Astrocyte (in vitro differentiated cells and primary cell): ENCODE data around the gene HOXD12. TPM values are rescaled to one million over a fixed set of nuclear protein-coding genes. Genes with fewer than 3 reads are reported as not detected.
A peak's percentile ranks its signal among the peaks of the same experiment; 100 is the strongest.

ENCODE experiments used
- DNase-seq: peaks from one replicate; pipeline ENCODE4 v3.0.0-alpha.2; 2010; ENCODE audit warnings: low read depth
- FAIRE-seq: peaks from 2 replicates; lab custom pipeline; 2011; peaks lifted over from hg19 to GRCh38; lab: Jason Lieb, UNC
- H2AFZ ChIP-seq: 2 replicates; pipeline ENCODE4 v1.6.0; 2012; ENCODE audit warnings: low read depth, low read length, inconsistent platforms
- H3K27ac ChIP-seq: 2 replicates; pipeline ENCODE4 v1.5.1; 2011; ENCODE audit warnings: low read depth, low read length, inconsistent platforms
- H3K27me3 ChIP-seq: 2 replicates; pipeline ENCODE4 v1.6.0; 2011; ENCODE audit warnings: low read length, inconsistent platforms; ENCODE audit not compliant: insufficient read depth
- H3K36me3 ChIP-seq: 2 replicates; pipeline ENCODE4 v1.5.1; 2011; ENCODE audit warnings: low read length, inconsistent platforms; ENCODE audit not compliant: insufficient read depth
- H3K4me1 ChIP-seq: 2 replicates; pipeline ENCODE4 v1.5.1; 2011; ENCODE audit warnings: low read length, inconsistent platforms; ENCODE audit not compliant: insufficient read depth
- H3K4me2 ChIP-seq: 2 replicates; pipeline ENCODE4 v1.6.0; 2012; ENCODE audit warnings: low read length, inconsistent platforms
- H3K4me3 ChIP-seq: 2 replicates; pipeline ENCODE4 v1.5.1; 2011; ENCODE audit warnings: low read depth, mild to moderate bottlenecking, low read length, inconsistent platforms; ENCODE audit not compliant: insufficient read depth
- H3K79me2 ChIP-seq: 2 replicates; pipeline ENCODE4 v1.6.0; 2012; ENCODE audit warnings: mild to moderate bottlenecking, low read length, inconsistent platforms; ENCODE audit not compliant: insufficient read depth
- H3K9ac ChIP-seq: 2 replicates; pipeline ENCODE4 v1.6.0; 2012; ENCODE audit warnings: mild to moderate bottlenecking, low read length, inconsistent platforms
- H3K9me3 ChIP-seq: 2 replicates; pipeline ENCODE4 v1.5.1; 2012; ENCODE audit warnings: low read depth, mild to moderate bottlenecking, low read length, inconsistent platforms; ENCODE audit not compliant: insufficient read depth
- H4K20me1 ChIP-seq: 2 replicates; pipeline ENCODE4 v1.6.0; 2012; ENCODE audit warnings: low read length, inconsistent platforms; ENCODE audit not compliant: insufficient read depth
- H3K27ac Mint-ChIP-seq: one replicate; pipeline ENCODE4 v1.8.0; 2021; ENCODE audit warnings: mild to moderate bottlenecking, mixed read lengths; ENCODE audit not compliant: unreplicated experiment
- H3K27me3 Mint-ChIP-seq: one replicate; pipeline ENCODE4 v1.8.0; 2021; ENCODE audit warnings: low read depth, mixed read lengths; ENCODE audit not compliant: unreplicated experiment
- H3K36me3 Mint-ChIP-seq: one replicate; pipeline ENCODE4 v1.8.0; 2021; ENCODE audit warnings: low read depth, mixed read lengths; ENCODE audit not compliant: unreplicated experiment
- H3K4me1 Mint-ChIP-seq: one replicate; pipeline ENCODE4 v1.8.0; 2021; ENCODE audit warnings: low read depth, mixed read lengths; ENCODE audit not compliant: unreplicated experiment
- H3K4me3 Mint-ChIP-seq: one replicate; pipeline ENCODE4 v1.8.0; 2021; ENCODE audit warnings: mild to moderate bottlenecking, moderate library complexity, mixed read lengths; ENCODE audit not compliant: unreplicated experiment
- H3K9me3 Mint-ChIP-seq: one replicate; pipeline ENCODE4 v1.8.0; 2021; ENCODE audit warnings: mild to moderate bottlenecking, mixed read lengths; ENCODE audit not compliant: unreplicated experiment
- EZH2 ChIP-seq: IDR thresholded peaks from 2 replicates; pipeline ENCODE4 v1.6.1; 2012; ENCODE audit warnings: mild to moderate bottlenecking, low read length, inconsistent platforms; ENCODE audit not compliant: insufficient read depth
- total RNA-seq: library from RNA; stranded (reverse); gene quantifications from 2 replicates; pipeline ENCODE4 v1.2.1, GENCODE V29; 2021
- TF ChIP-seq, protein P1 (sequence below): IDR thresholded peaks from 2 replicates; pipeline ENCODE4 v1.5.1; 2011; ENCODE audit warnings: low read depth, mild to moderate bottlenecking, inconsistent platforms, low read length, moderate library complexity; ENCODE audit not compliant: insufficient read depth

HOXD12 gene
- total RNA-seq, 1 donor from 2014 or later, result not detected

DNA sequence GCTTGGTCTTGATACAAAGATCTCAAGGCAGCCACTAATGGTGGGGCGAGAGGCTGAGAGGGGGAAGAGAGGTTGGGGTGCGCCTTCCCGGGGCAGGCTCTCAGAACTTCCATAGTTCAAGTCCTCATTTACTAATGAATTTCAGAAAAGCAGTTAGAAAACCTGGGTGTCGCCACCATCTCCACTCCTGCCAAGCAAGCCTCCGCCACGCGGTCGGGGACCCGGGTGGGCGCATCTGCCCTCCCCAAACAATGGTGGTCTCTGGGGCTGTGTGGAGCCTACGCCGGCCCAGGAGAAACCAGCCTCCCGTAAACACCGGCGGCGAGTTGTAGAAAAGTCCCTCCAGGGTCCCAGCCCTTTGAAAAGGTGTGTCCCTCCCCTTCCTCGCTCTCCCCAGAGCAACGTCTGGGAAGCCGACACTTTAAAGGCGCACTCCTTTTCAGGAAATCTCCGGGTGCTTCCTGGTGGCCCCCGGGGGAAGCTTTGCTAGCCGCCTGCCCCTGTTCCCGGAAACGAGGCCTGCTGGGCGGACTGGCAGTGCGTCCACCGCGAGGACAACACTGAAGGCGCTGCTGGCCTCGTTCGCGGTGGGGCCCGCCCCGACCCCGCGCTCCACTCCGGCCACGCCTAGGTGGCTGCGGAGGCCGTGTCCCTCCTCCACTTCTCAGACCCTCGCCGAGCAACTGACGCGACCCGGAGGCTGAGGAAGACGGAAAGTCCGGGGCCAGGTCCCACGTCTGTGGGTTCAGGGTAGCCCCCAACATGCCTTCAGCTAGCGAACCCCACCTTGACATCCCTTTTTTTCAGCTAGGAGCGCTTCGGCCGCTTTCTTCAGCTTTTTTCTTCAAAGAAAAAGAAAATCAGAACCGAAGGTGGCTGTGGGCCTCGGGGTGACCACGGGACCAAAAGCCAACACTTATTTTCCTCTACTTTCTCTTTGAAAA, 32.7 kb upstream of the HOXD12 start:
- Histone ChIP-seq H3K9me3 (peaks cover 5% of the 10 kb centered on the region), H3K4me2 (peak overlapping the region; percentile 77), H3K4me1 (peaks cover 6% of the 10 kb centered on the region), H4K20me1 (no peaks in the 10 kb centered on the region), H3K79me2 (no peaks in the 10 kb centered on the region), H3K9ac (no peak overlapping the region), H3K4me3 (peak overlapping the region; percentile 42), H3K36me3 (no peaks in the 10 kb centered on the region), H3K27me3 (peaks cover 82% of the 10 kb centered on the region), H3K27ac (no peak overlapping the region), H2AFZ (peak overlapping the region; percentile 34)
- TF ChIP-seq, protein P1, sequence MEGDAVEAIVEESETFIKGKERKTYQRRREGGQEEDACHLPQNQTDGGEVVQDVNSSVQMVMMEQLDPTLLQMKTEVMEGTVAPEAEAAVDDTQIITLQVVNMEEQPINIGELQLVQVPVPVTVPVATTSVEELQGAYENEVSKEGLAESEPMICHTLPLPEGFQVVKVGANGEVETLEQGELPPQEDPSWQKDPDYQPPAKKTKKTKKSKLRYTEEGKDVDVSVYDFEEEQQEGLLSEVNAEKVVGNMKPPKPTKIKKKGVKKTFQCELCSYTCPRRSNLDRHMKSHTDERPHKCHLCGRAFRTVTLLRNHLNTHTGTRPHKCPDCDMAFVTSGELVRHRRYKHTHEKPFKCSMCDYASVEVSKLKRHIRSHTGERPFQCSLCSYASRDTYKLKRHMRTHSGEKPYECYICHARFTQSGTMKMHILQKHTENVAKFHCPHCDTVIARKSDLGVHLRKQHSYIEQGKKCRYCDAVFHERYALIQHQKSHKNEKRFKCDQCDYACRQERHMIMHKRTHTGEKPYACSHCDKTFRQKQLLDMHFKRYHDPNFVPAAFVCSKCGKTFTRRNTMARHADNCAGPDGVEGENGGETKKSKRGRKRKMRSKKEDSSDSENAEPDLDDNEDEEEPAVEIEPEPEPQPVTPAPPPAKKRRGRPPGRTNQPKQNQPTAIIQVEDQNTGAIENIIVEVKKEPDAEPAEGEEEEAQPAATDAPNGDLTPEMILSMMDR, result no peak
- peak; percentile 83 for TF ChIP-seq EZH2
- Mint-ChIP-seq H3K27ac (no peak overlapping the region), H3K9me3 (peaks cover 16% of the 10 kb centered on the region), H3K27me3 (peaks cover 84% of the 10 kb centered on the region), H3K36me3 (no peaks in the 10 kb centered on the region), H3K4me1 (no peaks in the 10 kb centered on the region), H3K4me3 (peak overlapping the region; percentile 50)
- DNase-seq (no peak), FAIRE-seq (no peak)

DNA sequence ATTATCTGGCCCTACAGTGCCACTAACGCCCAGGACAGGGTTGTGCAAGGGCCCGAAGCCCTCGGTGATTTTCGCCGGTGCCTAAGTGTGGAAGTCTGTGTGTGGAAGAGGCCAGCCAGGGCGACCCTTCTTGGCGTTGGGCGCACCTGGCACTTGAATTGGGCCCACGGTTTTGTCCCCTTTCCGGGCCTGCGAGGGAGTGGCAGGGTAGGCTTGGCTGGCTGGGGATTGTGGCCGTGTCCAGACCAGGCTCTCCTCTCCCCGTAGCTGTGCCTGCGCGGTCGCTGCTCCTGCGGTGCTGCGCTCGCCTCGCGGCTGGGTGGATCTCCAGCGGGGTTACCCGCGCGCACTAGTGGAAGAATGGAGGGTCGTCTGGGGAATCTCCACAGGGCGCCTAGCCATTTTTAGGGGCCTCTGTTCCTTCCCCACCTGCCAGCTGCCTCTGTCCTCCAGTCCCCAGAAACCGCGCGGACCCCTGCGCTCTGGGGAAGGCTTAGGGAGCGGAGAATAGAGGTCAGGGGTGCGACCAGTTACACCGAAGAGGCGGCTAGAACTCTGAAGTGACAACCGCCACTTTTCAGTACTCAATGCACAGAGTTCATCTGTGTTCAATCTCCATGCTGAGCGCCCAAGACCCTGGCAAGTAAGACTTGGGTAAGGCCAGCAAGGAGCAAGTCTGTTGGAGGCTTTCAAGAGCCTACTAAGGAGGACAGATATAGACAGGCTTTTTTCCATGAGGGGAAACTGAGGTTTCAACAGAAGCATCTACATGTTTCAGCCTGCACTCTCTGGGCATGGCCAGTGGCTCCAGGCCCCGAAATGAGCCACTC, 31.8 kb upstream of the HOXD12 start:
- Mint-ChIP-seq H3K27ac (no peak overlapping the region), H3K27me3 (peaks cover 85% of the 10 kb centered on the region), H3K9me3 (peaks cover 21% of the 10 kb centered on the region), H3K36me3 (no peaks in the 10 kb centered on the region), H3K4me1 (no peaks in the 10 kb centered on the region), H3K4me3 (peak overlapping the region; percentile 50)
- Histone ChIP-seq H3K79me2 (no peaks in the 10 kb centered on the region), H3K4me2 (peak overlapping the region; percentile 77), H3K27me3 (peaks cover 85% of the 10 kb centered on the region), H2AFZ (peak overlapping the region; percentile 34), H3K27ac (no peak overlapping the region), H3K9ac (no peak overlapping the region), H3K4me1 (peaks cover 6% of the 10 kb centered on the region), H3K9me3 (peaks cover 10% of the 10 kb centered on the region), H3K4me3 (peak overlapping the region; percentile 42), H4K20me1 (no peaks in the 10 kb centered on the region), H3K36me3 (no peaks in the 10 kb centered on the region)
- FAIRE-seq, result no peak
- DNase-seq, result no peak
- TF ChIP-seq, protein P1, result no peak
- TF ChIP-seq EZH2, result peak; percentile 61
